ENCODE results near the gene NKD1.

NKD1 gene

DNA sequence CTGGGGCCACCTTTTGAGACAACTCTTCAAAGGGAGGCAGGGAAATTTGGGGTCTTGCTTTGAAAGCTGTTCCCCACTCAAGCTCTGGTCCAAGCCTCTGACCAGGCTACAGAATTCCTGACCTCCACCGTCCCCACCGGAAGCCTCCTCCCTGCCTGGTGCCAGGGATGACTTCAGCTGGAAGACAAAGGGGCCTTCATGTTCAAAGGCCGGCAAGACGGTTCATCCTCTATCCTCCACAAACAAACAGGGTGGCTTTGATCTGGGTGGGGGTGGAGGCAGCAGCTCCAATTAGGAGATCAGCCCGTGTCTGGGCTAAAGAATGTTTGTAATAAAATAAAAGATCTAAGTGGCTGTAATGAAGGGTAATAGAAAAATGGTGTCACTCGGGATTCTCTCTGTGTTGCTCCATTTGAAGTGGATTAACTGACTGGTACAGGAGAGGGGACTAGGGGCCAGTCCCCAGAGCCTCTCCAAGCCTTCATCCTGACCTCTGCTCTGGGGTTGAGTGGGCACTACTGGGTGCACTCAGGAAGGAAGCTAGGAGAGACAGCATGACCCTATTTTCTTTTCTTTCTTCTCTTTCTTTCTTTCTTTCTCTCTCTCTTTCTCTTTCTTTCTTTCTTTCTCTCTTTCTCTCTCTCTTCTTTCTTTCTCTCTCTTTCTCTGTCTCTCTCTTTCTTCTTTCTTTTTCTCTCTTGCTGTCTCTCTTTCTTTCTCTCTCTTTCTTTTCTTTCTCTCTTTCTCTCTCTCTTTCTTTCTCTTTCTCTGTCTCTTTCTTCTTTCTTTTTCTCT, 27.5 kb upstream of the NKD1 start:
- TF ChIP-seq, protein P1, sequence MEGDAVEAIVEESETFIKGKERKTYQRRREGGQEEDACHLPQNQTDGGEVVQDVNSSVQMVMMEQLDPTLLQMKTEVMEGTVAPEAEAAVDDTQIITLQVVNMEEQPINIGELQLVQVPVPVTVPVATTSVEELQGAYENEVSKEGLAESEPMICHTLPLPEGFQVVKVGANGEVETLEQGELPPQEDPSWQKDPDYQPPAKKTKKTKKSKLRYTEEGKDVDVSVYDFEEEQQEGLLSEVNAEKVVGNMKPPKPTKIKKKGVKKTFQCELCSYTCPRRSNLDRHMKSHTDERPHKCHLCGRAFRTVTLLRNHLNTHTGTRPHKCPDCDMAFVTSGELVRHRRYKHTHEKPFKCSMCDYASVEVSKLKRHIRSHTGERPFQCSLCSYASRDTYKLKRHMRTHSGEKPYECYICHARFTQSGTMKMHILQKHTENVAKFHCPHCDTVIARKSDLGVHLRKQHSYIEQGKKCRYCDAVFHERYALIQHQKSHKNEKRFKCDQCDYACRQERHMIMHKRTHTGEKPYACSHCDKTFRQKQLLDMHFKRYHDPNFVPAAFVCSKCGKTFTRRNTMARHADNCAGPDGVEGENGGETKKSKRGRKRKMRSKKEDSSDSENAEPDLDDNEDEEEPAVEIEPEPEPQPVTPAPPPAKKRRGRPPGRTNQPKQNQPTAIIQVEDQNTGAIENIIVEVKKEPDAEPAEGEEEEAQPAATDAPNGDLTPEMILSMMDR (IDR thresholded peaks at IDR 0.05; ENCODE audit: insufficient read depth, low read depth, low read length, missing control alignments): no peak
- no peak overlapping the region for H3K4me3 ChIP-seq (ENCODE audit: low read length)

DNA sequence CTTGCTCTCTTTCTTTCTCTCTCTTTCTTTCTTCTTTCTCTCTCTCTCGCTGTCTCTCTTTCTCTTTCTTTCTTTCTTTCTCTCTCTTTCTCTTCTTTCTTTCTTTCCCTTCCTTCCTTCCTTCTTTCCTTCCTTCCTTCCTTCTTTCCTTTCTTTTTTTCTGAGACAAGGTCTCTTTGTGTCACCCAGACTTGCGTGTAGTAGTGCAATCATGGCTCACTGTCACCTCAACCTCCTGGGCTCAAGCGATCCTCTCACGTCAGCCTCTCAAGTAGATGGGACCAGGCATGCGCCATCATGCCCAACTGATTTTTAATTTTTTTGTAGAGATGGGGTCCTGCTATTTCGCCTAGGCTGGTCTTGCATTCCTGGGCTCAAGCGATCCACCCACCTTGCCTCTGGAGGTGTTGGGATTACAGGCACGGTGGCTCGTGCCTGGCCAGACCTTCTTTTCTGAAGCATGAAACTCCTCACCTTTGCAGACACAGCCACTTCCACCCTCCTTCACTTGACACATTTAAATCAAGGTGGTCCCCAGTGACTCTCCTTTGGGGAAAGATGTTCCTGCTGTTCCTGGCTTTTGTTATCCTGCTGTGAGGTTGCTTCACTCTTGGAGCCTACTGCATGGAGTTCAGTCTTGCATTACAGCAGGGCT, 26.8 kb upstream of the NKD1 start:
- TF ChIP-seq, protein P1 (IDR thresholded peaks at IDR 0.05; ENCODE audit: insufficient read depth, low read depth, low read length, missing control alignments): no peak
- H3K4me3 ChIP-seq (ENCODE audit: low read length): no peak overlapping the region
- no peak for DNase-seq (ENCODE audit: low read depth)

More for the DNA sequence above, 27.5 kb upstream of the NKD1 start:
- no peak for DNase-seq (ENCODE audit: low read depth)

DNA sequence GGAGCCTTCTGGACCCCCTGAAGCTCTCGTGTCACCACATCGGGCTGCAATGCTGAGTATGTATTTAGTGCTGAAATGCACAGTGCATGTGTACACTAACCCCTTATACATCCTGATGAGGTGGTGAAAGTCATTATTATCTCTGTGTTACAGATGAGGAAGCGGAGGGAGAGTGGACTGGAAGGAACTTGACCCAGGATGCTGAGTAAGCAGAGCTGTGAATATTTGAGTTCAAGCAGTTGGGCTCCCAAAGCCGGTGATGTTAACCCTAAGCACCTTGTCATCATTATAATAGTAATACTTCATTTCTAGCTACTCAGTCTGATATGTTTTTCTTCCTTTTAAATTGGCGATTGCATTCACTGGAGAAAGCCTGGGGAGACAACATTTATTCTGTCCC, 25.9 kb upstream of the NKD1 start:
- TF ChIP-seq, protein P1 (IDR thresholded peaks at IDR 0.05; ENCODE audit: insufficient read depth, low read depth, low read length, missing control alignments): no peak
- no peak overlapping the region for H3K4me3 ChIP-seq (ENCODE audit: low read length)
- no peak for DNase-seq (ENCODE audit: low read depth)

GRCh38 chr16:50523710-50524109, 24.5 kb upstream of the NKD1 start:
- TF ChIP-seq, protein P1 (IDR thresholded peaks at IDR 0.05; ENCODE audit: insufficient read depth, low read depth, low read length, missing control alignments): no peak
- H3K4me3 ChIP-seq (ENCODE audit: low read length): no peak overlapping the region
- no peak for DNase-seq (ENCODE audit: low read depth)

DNA sequence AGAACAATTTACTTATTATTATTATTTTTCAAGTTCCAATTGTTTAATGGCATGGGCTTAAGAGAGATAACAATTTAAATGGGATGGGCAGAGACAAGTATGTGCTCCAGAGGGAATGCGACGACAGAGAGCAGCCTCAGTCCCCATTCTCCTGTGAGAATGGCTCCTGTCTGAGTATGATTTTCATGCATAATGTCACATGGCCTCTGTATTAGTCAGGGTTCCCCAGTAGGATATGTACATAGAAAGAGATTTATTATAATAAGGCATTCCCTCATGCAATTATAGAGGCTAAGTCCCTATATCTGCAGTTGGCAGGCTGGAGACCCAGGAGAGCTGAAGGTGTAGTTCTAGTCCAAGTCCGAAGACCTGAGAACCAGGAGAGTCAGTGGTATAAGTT, 22.9 kb upstream of the NKD1 start:
- DNase-seq (ENCODE audit: low read depth): no peak
- TF ChIP-seq, protein P1 (IDR thresholded peaks at IDR 0.05; ENCODE audit: insufficient read depth, low read depth, low read length, missing control alignments): no peak
- H3K4me3 ChIP-seq (ENCODE audit: low read length): no peak overlapping the region

GRCh38 chr16:50525716-50526115, 22.5 kb upstream of the NKD1 start:
- TF ChIP-seq, protein P1 (IDR thresholded peaks at IDR 0.05; ENCODE audit: insufficient read depth, low read depth, low read length, missing control alignments): no peak
- DNase-seq (ENCODE audit: low read depth): no peak
- no peak overlapping the region for H3K4me3 ChIP-seq (ENCODE audit: low read length)

Data from epithelial cell of esophagus (primary cell).